Thyroid gland (tissue), 4 donors: ENCODE measurements around the gene PDF.

ENCODE experiments used
- CTCF ChIP-seq, 6 experiments: fragments of 200-600 bp in 3 of 6; fragments of 450-650 bp in 3 of 6; sonication (generic) in 3 of 6; IDR thresholded peaks; one replicate each; pipeline ENCODE4 v1.5.1; 2016 to 2019; ENCODE audit warnings: antibody characterized with exemption in 6 of 6, mild to moderate bottlenecking in 2 of 6, inconsistent platforms in 1 of 6, moderate library complexity in 1 of 6
- POLR2A ChIP-seq, 2 donors: fragments of 450-650 bp; IDR thresholded peaks; one replicate each; pipeline ENCODE4 v1.6.1; 2017; ENCODE audit warnings: antibody characterized with exemption in 2 of 2, mild to moderate bottlenecking in 2 of 2, moderate library complexity in 1 of 2

GRCh38 chr16:69301187-69301586, 29.2 kb downstream of the PDF start:
- TF ChIP-seq CTCF (IDR thresholded peaks at IDR 0.05) (no peak), POLR2A (IDR thresholded peaks at IDR 0.05) (no peak)
